Transverse colon (tissue), 4 donors: ENCODE measurements around the gene MYOF.

ENCODE experiments used
- CTCF ChIP-seq, 5 experiments: fragments of 200-600 bp in 3 of 5; fragments of 450-650 bp in 2 of 5; sonication (generic) in 3 of 5; IDR thresholded peaks; 1 replicate in 2 of 5; 2 replicates in 3 of 5; pipeline ENCODE4 v1.5.1; 2016 to 2017; ENCODE audit warnings: antibody characterized with exemption in 5 of 5, inconsistent platforms in 3 of 5, mild to moderate bottlenecking in 2 of 5, moderate library complexity in 1 of 5
- POLR2A ChIP-seq: fragments of 450-650 bp; IDR thresholded peaks from one replicate; pipeline ENCODE4 v1.6.1; 2016; ENCODE audit warnings: antibody characterized with exemption, mild to moderate bottlenecking, moderate library complexity
- POLR2AphosphoS5 ChIP-seq, 3 donors: sonication (generic); formaldehyde crosslinking; IDR thresholded peaks; one replicate each; pipeline ENCODE4 v1.6.1; 2016; ENCODE audit warnings: antibody characterized with exemption in 3 of 3

- TF ChIP-seq CTCF (IDR thresholded peaks at IDR 0.05) (no peak), POLR2AphosphoS5 (IDR thresholded peaks at IDR 0.05) (no peak), POLR2A (no peak)
Measured at GRCh38 chr10:93443481-93443880, 38.7 kb downstream of the MYOF start.
